GM23338 (cell line): ENCODE data around the gene CPNE2. TPM values are rescaled to one million over a fixed set of nuclear protein-coding genes. Genes with fewer than 3 reads are reported as not detected.

Experiments used
- ATAC-seq: fragments of 200-7000 bp; cut with Tn5 transposase; 3 replicates; pipeline ENCODE4 v1.9.1; 2020
- DNase-seq: peaks from one replicate; pipeline ENCODE4 v3.0.0-alpha.2; 2015; ENCODE audit warnings: low spot score
- H2AFZ ChIP-seq: fragments of 200-600 bp; sonication (generic); 2 replicates; pipeline ENCODE4 v1.8.0; 2016; ENCODE audit warnings: antibody characterized with exemption, mild to moderate bottlenecking, moderate library complexity
- H3F3A ChIP-seq: fragments of 200-600 bp; sonication (generic); replicated peaks from 2 replicates; pipeline ENCODE4 v1.8.0; 2017; ENCODE audit warnings: antibody characterized with exemption, mixed run types, low read depth
- H3K27ac ChIP-seq: fragments of 200-600 bp; sonication (generic); 2 replicates; pipeline ENCODE4 v1.6.1; 2016; ENCODE audit warnings: low read depth
- H3K27me3 ChIP-seq: fragments of 200-600 bp; sonication (generic); 2 replicates; pipeline ENCODE4 v1.8.0; 2016; ENCODE audit warnings: mild to moderate bottlenecking, mixed run types, moderate library complexity; ENCODE audit not compliant: insufficient read depth
- H3K36me3 ChIP-seq: fragments of 200-600 bp; sonication (generic); 2 replicates; pipeline ENCODE4 v1.8.0; 2016; ENCODE audit warnings: mild to moderate bottlenecking; ENCODE audit not compliant: insufficient read depth
- H3K4me1 ChIP-seq: fragments of 200-600 bp; sonication (generic); 2 replicates; pipeline ENCODE4 v1.8.0; 2016; ENCODE audit warnings: mild to moderate bottlenecking, moderate library complexity; ENCODE audit not compliant: insufficient read depth
- H3K4me2 ChIP-seq: fragments of 200-600 bp; sonication (generic); 2 replicates; pipeline ENCODE4 v1.7.1; 2017; ENCODE audit warnings: mixed run types
- H3K4me3 ChIP-seq: fragments of 200-600 bp; sonication (generic); 2 replicates; pipeline ENCODE4 v1.6.1; 2016; ENCODE audit warnings: mixed run types
- H3K79me2 ChIP-seq: fragments of 200-600 bp; sonication (generic); replicated peaks from 2 replicates; pipeline ENCODE4 v1.8.0; 2017; ENCODE audit warnings: mild to moderate bottlenecking; ENCODE audit not compliant: insufficient read depth
- H3K9me2 ChIP-seq: fragments of 200-600 bp; sonication (generic); 2 replicates; pipeline ENCODE4 v1.8.0; 2017; ENCODE audit not compliant: insufficient read depth
- H4K20me1 ChIP-seq: fragments of 200-600 bp; sonication (generic); replicated peaks from 2 replicates; pipeline ENCODE4 v1.8.0; 2017; ENCODE audit warnings: mild to moderate bottlenecking; ENCODE audit not compliant: insufficient read depth
- H3K27ac Mint-ChIP-seq: 2 replicates; pipeline ENCODE4 v1.8.0; 2020; ENCODE audit warnings: inconsistent platforms, mild to moderate bottlenecking, moderate library complexity, mixed read lengths
- H3K27me3 Mint-ChIP-seq: 3 replicates; pipeline ENCODE4 v1.8.0; 2022; ENCODE audit warnings: low read depth, mild to moderate bottlenecking, moderate library complexity, mixed read lengths, inconsistent platforms; ENCODE audit not compliant: insufficient read depth, poor library complexity
- H3K36me3 Mint-ChIP-seq: 3 replicates; pipeline ENCODE4 v1.8.0; 2021; ENCODE audit warnings: low read depth, mild to moderate bottlenecking, inconsistent platforms, moderate library complexity, mixed read lengths
- H3K4me1 Mint-ChIP-seq: 3 replicates; pipeline ENCODE4 v1.8.0; 2020; ENCODE audit warnings: mild to moderate bottlenecking, inconsistent platforms, mixed read lengths
- H3K4me3 Mint-ChIP-seq: 3 replicates; pipeline ENCODE4 v1.8.0; 2021; ENCODE audit warnings: moderate library complexity, mild to moderate bottlenecking, inconsistent platforms, mixed read lengths
- H3K9me3 Mint-ChIP-seq: 3 replicates; pipeline ENCODE4 v1.8.0; 2020; ENCODE audit warnings: moderate library complexity, mild to moderate bottlenecking, inconsistent platforms, mixed read lengths
- CREB1 ChIP-seq: fragments of 250-450 bp; sonication (Bioruptor Pico); IDR thresholded peaks from 2 replicates; pipeline ENCODE4 v1.5.0; 2020; ENCODE audit warnings: low read depth, mild to moderate bottlenecking, moderate library complexity
- EZH2 ChIP-seq: fragments of 200-600 bp; sonication (generic); IDR thresholded peaks from one replicate; pipeline ENCODE4 v1.8.0; 2017; ENCODE audit warnings: antibody characterized with exemption, mild to moderate bottlenecking, low read depth; ENCODE audit not compliant: unreplicated experiment
- EZH2phosphoT487 ChIP-seq: fragments of 200-600 bp; sonication (generic); IDR thresholded peaks from one replicate; pipeline ENCODE4 v1.8.1; 2018; ENCODE audit warnings: antibody characterized with exemption; ENCODE audit not compliant: unreplicated experiment
- JUNB ChIP-seq: IDR thresholded peaks from one replicate; pipeline ENCODE4 v1.6.1; 2016; ENCODE audit warnings: antibody characterized with exemption; ENCODE audit not compliant: unreplicated experiment
- NANOG ChIP-seq: IDR thresholded peaks from 2 replicates; pipeline ENCODE4 v1.6.1; 2016; ENCODE audit warnings: antibody characterized with exemption, borderline replicate concordance
- POLR2AphosphoS5 ChIP-seq: IDR thresholded peaks from 2 replicates; pipeline ENCODE4 v1.6.1; 2016; ENCODE audit warnings: antibody characterized with exemption, low read depth
- STAT1 ChIP-seq: IDR thresholded peaks from one replicate; pipeline ENCODE4 v1.6.1; 2016; ENCODE audit warnings: antibody characterized with exemption; ENCODE audit not compliant: unreplicated experiment
- ZNF114 ChIP-seq: fragments of 250-450 bp; sonication (Bioruptor Pico); IDR thresholded peaks from 2 replicates; pipeline ENCODE4 v1.5.0; 2020; ENCODE audit warnings: mild to moderate bottlenecking, moderate library complexity
- ZNF331 ChIP-seq: fragments of 250-450 bp; sonication (Bioruptor Pico); IDR thresholded peaks from 2 replicates; pipeline ENCODE4 v1.5.0; 2020; ENCODE audit warnings: low read depth, mild to moderate bottlenecking, moderate library complexity
- polyA plus RNA-seq: library from polyadenylated mRNA; unstranded; fragments of >200 nt; fragmentation: Nextera tagmentation; extraction: Ambion mirVana; gene quantifications from 2 replicates; pipeline ENCODE4 v1.2.1, GENCODE V29; 2016
- total RNA-seq: library from RNA; depleted of rRNA; stranded (reverse); fragments of >200 nt; shearing (Covaris generic); gene quantifications from 2 replicates; pipeline ENCODE4 v1.2.3, GENCODE V29; 2014
- TF ChIP-seq, protein P1 (sequence below): IDR thresholded peaks from one replicate; pipeline ENCODE4 v1.6.1; 2018; ENCODE audit warnings: antibody characterized with exemption; ENCODE audit not compliant: unreplicated experiment
- TF ChIP-seq, protein P2 (sequence below), 2 experiments: fragments of 200-600 bp in 1 of 2; sonication (generic) in 1 of 2; conservative IDR thresholded peaks; 2 replicates each; pipeline versions ENCODE4 v1.5.1 to v1.6.1; 2016 to 2017; ENCODE audit warnings: antibody characterized with exemption in 2 of 2, low read depth in 2 of 2, mild to moderate bottlenecking in 2 of 2, moderate library complexity in 1 of 2
- TF ChIP-seq, protein P3 (sequence below): fragments of 250-450 bp; sonication (Bioruptor Pico); IDR thresholded peaks from 2 replicates; pipeline ENCODE4 v1.5.0; 2020; ENCODE audit warnings: mild to moderate bottlenecking, moderate library complexity
- TF ChIP-seq, protein P4 (sequence below): IDR thresholded peaks from 2 replicates; pipeline ENCODE4 v1.6.1; 2016; ENCODE audit warnings: antibody characterized with exemption

The CPNE2 gene
- total and polyA plus RNA-seq, 2 experiments from 2014 or later, result 7.1 to 11.3 TPM

DNA sequence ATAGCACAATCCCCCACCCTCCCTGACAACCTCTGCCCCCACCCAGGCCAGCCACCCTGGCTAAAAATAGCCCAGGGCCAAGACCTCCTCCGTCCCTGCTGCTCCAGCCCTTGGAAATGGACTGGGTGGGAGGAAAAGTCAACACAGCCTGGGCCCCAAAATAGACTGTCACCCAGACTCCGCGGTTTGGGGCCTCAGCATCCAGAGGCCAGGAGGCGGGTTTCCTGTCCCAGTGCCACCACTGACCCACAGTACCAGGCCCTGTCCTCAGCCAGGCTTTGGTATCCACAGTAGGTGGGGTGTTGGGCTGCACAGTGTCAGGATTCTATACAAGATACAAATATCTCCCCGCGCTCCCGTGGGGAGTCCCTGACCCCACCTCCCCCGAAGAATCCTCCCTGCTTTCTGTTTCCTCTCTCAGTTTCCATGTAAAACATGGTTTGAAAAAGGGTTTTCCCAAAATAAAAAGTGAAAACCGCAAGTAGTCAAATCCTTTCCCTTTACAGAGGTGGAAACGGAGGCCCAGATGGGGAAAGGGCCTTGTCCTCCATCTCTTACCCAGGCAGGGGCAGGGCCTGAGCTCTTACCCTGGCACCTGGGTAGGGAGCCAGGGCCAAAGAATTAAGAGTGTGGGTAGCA is 20.1 kb downstream of the CPNE2 start:
- Mint-ChIP-seq H3K4me1 (peaks cover 17% of the 10 kb centered on the region), H3K27ac (no peak overlapping the region), H3K9me3 (no peaks in the 10 kb centered on the region), H3K27me3 (peaks cover 17% of the 10 kb centered on the region), H3K4me3 (no peak overlapping the region), H3K36me3 (no peaks in the 10 kb centered on the region; the same call in 2 of the 3 replicates)
- no peaks in the 10 kb centered on the region for H3K36me3 ChIP-seq
- DNase-seq (no peak), ATAC-seq (no peak)
- no peaks in the 10 kb centered on the region for H3K79me2 ChIP-seq
- H3K4me2 ChIP-seq, result no peak overlapping the region
- no peaks in the 10 kb centered on the region for H3K9me2 ChIP-seq
- no peak overlapping the region for H2AFZ ChIP-seq
- TF ChIP-seq, protein P1, sequence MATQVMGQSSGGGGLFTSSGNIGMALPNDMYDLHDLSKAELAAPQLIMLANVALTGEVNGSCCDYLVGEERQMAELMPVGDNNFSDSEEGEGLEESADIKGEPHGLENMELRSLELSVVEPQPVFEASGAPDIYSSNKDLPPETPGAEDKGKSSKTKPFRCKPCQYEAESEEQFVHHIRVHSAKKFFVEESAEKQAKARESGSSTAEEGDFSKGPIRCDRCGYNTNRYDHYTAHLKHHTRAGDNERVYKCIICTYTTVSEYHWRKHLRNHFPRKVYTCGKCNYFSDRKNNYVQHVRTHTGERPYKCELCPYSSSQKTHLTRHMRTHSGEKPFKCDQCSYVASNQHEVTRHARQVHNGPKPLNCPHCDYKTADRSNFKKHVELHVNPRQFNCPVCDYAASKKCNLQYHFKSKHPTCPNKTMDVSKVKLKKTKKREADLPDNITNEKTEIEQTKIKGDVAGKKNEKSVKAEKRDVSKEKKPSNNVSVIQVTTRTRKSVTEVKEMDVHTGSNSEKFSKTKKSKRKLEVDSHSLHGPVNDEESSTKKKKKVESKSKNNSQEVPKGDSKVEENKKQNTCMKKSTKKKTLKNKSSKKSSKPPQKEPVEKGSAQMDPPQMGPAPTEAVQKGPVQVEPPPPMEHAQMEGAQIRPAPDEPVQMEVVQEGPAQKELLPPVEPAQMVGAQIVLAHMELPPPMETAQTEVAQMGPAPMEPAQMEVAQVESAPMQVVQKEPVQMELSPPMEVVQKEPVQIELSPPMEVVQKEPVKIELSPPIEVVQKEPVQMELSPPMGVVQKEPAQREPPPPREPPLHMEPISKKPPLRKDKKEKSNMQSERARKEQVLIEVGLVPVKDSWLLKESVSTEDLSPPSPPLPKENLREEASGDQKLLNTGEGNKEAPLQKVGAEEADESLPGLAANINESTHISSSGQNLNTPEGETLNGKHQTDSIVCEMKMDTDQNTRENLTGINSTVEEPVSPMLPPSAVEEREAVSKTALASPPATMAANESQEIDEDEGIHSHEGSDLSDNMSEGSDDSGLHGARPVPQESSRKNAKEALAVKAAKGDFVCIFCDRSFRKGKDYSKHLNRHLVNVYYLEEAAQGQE, result no peak
- TF ChIP-seq, protein P2, sequence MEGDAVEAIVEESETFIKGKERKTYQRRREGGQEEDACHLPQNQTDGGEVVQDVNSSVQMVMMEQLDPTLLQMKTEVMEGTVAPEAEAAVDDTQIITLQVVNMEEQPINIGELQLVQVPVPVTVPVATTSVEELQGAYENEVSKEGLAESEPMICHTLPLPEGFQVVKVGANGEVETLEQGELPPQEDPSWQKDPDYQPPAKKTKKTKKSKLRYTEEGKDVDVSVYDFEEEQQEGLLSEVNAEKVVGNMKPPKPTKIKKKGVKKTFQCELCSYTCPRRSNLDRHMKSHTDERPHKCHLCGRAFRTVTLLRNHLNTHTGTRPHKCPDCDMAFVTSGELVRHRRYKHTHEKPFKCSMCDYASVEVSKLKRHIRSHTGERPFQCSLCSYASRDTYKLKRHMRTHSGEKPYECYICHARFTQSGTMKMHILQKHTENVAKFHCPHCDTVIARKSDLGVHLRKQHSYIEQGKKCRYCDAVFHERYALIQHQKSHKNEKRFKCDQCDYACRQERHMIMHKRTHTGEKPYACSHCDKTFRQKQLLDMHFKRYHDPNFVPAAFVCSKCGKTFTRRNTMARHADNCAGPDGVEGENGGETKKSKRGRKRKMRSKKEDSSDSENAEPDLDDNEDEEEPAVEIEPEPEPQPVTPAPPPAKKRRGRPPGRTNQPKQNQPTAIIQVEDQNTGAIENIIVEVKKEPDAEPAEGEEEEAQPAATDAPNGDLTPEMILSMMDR (conservative IDR thresholded peaks at IDR 0.05; ENCODE audit: low read depth in 2 of 2), result no peak
- TF ChIP-seq ZNF114 (CRISPR knock-in tag), result no peak
- no peak for TF ChIP-seq ZNF331
- TF ChIP-seq JUNB, result no peak
- no peak for TF ChIP-seq STAT1
- TF ChIP-seq, protein P3, sequence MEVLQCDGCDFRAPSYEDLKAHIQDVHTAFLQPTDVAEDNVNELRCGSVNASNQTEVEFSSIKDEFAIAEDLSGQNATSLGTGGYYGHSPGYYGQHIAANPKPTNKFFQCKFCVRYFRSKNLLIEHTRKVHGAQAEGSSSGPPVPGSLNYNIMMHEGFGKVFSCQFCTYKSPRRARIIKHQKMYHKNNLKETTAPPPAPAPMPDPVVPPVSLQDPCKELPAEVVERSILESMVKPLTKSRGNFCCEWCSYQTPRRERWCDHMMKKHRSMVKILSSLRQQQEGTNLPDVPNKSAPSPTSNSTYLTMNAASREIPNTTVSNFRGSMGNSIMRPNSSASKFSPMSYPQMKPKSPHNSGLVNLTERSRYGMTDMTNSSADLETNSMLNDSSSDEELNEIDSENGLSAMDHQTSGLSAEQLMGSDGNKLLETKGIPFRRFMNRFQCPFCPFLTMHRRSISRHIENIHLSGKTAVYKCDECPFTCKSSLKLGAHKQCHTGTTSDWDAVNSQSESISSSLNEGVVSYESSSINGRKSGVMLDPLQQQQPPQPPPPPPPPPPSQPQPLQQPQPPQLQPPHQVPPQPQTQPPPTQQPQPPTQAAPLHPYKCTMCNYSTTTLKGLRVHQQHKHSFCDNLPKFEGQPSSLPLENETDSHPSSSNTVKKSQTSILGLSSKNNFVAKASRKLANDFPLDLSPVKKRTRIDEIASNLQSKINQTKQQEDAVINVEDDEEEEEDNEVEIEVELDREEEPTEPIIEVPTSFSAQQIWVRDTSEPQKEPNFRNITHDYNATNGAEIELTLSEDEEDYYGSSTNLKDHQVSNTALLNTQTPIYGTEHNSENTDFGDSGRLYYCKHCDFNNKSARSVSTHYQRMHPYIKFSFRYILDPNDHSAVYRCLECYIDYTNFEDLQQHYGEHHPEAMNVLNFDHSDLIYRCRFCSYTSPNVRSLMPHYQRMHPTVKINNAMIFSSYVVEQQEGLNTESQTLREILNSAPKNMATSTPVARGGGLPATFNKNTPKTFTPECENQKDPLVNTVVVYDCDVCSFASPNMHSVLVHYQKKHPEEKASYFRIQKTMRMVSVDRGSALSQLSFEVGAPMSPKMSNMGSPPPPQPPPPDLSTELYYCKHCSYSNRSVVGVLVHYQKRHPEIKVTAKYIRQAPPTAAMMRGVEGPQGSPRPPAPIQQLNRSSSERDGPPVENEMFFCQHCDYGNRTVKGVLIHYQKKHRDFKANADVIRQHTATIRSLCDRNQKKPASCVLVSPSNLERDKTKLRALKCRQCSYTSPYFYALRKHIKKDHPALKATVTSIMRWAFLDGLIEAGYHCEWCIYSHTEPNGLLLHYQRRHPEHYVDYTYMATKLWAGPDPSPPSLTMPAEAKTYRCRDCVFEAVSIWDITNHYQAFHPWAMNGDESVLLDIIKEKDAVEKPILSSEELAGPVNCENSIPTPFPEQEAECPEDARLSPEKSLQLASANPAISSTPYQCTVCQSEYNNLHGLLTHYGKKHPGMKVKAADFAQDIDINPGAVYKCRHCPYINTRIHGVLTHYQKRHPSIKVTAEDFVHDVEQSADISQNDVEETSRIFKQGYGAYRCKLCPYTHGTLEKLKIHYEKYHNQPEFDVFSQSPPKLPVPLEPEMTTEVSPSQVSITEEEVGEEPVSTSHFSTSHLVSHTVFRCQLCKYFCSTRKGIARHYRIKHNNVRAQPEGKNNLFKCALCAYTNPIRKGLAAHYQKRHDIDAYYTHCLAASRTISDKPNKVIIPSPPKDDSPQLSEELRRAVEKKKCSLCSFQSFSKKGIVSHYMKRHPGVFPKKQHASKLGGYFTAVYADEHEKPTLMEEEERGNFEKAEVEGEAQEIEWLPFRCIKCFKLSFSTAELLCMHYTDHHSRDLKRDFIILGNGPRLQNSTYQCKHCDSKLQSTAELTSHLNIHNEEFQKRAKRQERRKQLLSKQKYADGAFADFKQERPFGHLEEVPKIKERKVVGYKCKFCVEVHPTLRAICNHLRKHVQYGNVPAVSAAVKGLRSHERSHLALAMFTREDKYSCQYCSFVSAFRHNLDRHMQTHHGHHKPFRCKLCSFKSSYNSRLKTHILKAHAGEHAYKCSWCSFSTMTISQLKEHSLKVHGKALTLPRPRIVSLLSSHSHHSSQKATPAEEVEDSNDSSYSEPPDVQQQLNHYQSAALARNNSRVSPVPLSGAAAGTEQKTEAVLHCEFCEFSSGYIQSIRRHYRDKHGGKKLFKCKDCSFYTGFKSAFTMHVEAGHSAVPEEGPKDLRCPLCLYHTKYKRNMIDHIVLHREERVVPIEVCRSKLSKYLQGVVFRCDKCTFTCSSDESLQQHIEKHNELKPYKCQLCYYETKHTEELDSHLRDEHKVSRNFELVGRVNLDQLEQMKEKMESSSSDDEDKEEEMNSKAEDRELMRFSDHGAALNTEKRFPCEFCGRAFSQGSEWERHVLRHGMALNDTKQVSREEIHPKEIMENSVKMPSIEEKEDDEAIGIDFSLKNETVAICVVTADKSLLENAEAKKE (CRISPR knock-in tag), result no peak
- no peak for TF ChIP-seq CREB1 (CRISPR knock-in tag)
- TF ChIP-seq NANOG, result no peak
- TF ChIP-seq EZH2phosphoT487, result no peak
- TF ChIP-seq POLR2AphosphoS5, result no peak
- no peak for TF ChIP-seq EZH2
- TF ChIP-seq, protein P4, sequence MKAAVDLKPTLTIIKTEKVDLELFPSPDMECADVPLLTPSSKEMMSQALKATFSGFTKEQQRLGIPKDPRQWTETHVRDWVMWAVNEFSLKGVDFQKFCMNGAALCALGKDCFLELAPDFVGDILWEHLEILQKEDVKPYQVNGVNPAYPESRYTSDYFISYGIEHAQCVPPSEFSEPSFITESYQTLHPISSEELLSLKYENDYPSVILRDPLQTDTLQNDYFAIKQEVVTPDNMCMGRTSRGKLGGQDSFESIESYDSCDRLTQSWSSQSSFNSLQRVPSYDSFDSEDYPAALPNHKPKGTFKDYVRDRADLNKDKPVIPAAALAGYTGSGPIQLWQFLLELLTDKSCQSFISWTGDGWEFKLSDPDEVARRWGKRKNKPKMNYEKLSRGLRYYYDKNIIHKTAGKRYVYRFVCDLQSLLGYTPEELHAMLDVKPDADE, result no peak
- H3K4me1 ChIP-seq, result no peaks in the 10 kb centered on the region; the same call in 1 of the 2 replicates
- H3K27me3 ChIP-seq, result no peaks in the 10 kb centered on the region
- no peaks in the 10 kb centered on the region for H4K20me1 ChIP-seq
- H3K4me3 ChIP-seq, result no peak overlapping the region
- H3F3A ChIP-seq, result no peaks in the 10 kb centered on the region
- no peak overlapping the region for H3K27ac ChIP-seq
